Measurements from ENCODE around the gene MBTPS1.

The MBTPS1 gene

GRCh38 chr16:84156342-84156784, 39.6 kb upstream of the MBTPS1 start:
- Histone ChIP-seq H3F3A (ENCODE audit: insufficient read depth) (no peaks in the 10 kb centered on the region), H3K4me3 (ENCODE audit: insufficient read depth, low read length, poor library complexity, severe bottlenecking) (no peak overlapping the region), H2AFZ (ENCODE audit: low read depth, low read length, severe bottlenecking) (no peak overlapping the region), H3K27me3 (ENCODE audit: low read length) (no peaks in the 10 kb centered on the region), H3K9me3 (ENCODE audit: insufficient read depth, low read length) (no peaks in the 10 kb centered on the region), H3K4me2 (ENCODE audit: low read depth, low read length, poor library complexity, severe bottlenecking) (no peak overlapping the region), H3K36me3 (ENCODE audit: low read length) (no peaks in the 10 kb centered on the region), H3K9me2 (replicated peaks; ENCODE audit: insufficient read depth, low read length) (no peaks in the 10 kb centered on the region), H3K27ac (ENCODE audit: low read depth, low read length) (no peak overlapping the region), H3K9ac (ENCODE audit: low read length) (no peak overlapping the region), H3K79me2 (ENCODE audit: insufficient read depth, low read length) (no peaks in the 10 kb centered on the region), H4K20me1 (ENCODE audit: low read depth, low read length) (no peaks in the 10 kb centered on the region)
- TF ChIP-seq EZH2phosphoT487 (conservative IDR thresholded peaks at IDR 0.05; ENCODE audit: low read length), result no peak
- no peak for TF ChIP-seq CTCF (IDR thresholded peaks at IDR 0.05; ENCODE audit: insufficient read depth, low read length, poor library complexity, severe bottlenecking)

- Histone ChIP-seq H3K4me2 (ENCODE audit: low read depth, low read length, poor library complexity, severe bottlenecking) (no peak overlapping the region), H4K20me1 (ENCODE audit: low read depth, low read length) (no peaks in the 10 kb centered on the region), H3K4me3 (ENCODE audit: insufficient read depth, low read length, poor library complexity, severe bottlenecking) (no peak overlapping the region), H3K9ac (ENCODE audit: low read length) (no peak overlapping the region), H3K79me2 (ENCODE audit: insufficient read depth, low read length) (no peaks in the 10 kb centered on the region), H3F3A (ENCODE audit: insufficient read depth) (no peaks in the 10 kb centered on the region), H2AFZ (ENCODE audit: low read depth, low read length, severe bottlenecking) (no peak overlapping the region), H3K27me3 (ENCODE audit: low read length) (no peaks in the 10 kb centered on the region), H3K9me2 (replicated peaks; ENCODE audit: insufficient read depth, low read length) (no peaks in the 10 kb centered on the region), H3K36me3 (ENCODE audit: low read length) (no peaks in the 10 kb centered on the region), H3K27ac (ENCODE audit: low read depth, low read length) (no peak overlapping the region), H3K9me3 (ENCODE audit: insufficient read depth, low read length) (no peaks in the 10 kb centered on the region)
- TF ChIP-seq EZH2phosphoT487 (conservative IDR thresholded peaks at IDR 0.05; ENCODE audit: low read length), result no peak
- TF ChIP-seq CTCF (IDR thresholded peaks at IDR 0.05; ENCODE audit: insufficient read depth, low read length, poor library complexity, severe bottlenecking), result no peak
Observed at GRCh38 chr16:84155771-84156170, 39.0 kb upstream of the MBTPS1 start.

- H3K9me3 ChIP-seq (ENCODE audit: insufficient read depth, low read length), result no peaks in the 10 kb centered on the region
- no peaks in the 10 kb centered on the region for H3F3A ChIP-seq (ENCODE audit: insufficient read depth)
- H3K9ac ChIP-seq (ENCODE audit: low read length), result no peak overlapping the region
- H4K20me1 ChIP-seq (ENCODE audit: low read depth, low read length), result no peaks in the 10 kb centered on the region
- H3K9me2 ChIP-seq (replicated peaks; ENCODE audit: insufficient read depth, low read length), result no peaks in the 10 kb centered on the region
- no peaks in the 10 kb centered on the region for H3K79me2 ChIP-seq (ENCODE audit: insufficient read depth, low read length)
- no peaks in the 10 kb centered on the region for H3K27me3 ChIP-seq (ENCODE audit: low read length)
- TF ChIP-seq CTCF (IDR thresholded peaks at IDR 0.05; ENCODE audit: insufficient read depth, low read length, poor library complexity, severe bottlenecking) (no peak), EZH2phosphoT487 (conservative IDR thresholded peaks at IDR 0.05; ENCODE audit: low read length) (no peak)
- no peak overlapping the region for H2AFZ ChIP-seq (ENCODE audit: low read depth, low read length, severe bottlenecking)
- no peak overlapping the region for H3K4me3 ChIP-seq (ENCODE audit: insufficient read depth, low read length, poor library complexity, severe bottlenecking)
- no peak overlapping the region for H3K27ac ChIP-seq (ENCODE audit: low read depth, low read length)
- H3K4me2 ChIP-seq (ENCODE audit: low read depth, low read length, poor library complexity, severe bottlenecking), result no peak overlapping the region
- H3K36me3 ChIP-seq (ENCODE audit: low read length), result no peaks in the 10 kb centered on the region
Observed at GRCh38 chr16:84155226-84155625, 38.5 kb upstream of the MBTPS1 start.
